ENCODE measurements around the gene SLC13A5. TPM values are rescaled to one million over a fixed set of nuclear protein-coding genes. Genes with fewer than 3 reads are reported as not detected.
"Not testable (repeated sequence)": the region's sequence is repeated elsewhere in the genome, so short reads cannot be mapped to it uniquely, and the experiment has no call there.

The SLC13A5 gene
- total RNA-seq, 1 experiment from 2014 or later = not detected

GRCh38 chr17:6698004-6698403 lies 15.2 kb downstream of the SLC13A5 start:
- Mint-ChIP-seq H3K4me3 (ENCODE audit: unreplicated experiment) (no peak overlapping the region), H3K36me3 (ENCODE audit: insufficient read depth, unreplicated experiment) (peaks cover 6% of the 10 kb centered on the region), H3K9me3 (ENCODE audit: unreplicated experiment) (no peaks in the 10 kb centered on the region), H3K27me3 (ENCODE audit: insufficient read depth, unreplicated experiment) (no peaks in the 10 kb centered on the region), H3K27ac (ENCODE audit: low read depth, unreplicated experiment) (no peak overlapping the region), H3K4me1 (ENCODE audit: insufficient read depth, unreplicated experiment) (no peaks in the 10 kb centered on the region)
- no peak for TF ChIP-seq CTCF (IDR thresholded peaks at IDR 0.05; ENCODE audit: unreplicated experiment)
- no TSS peak for BruUV-seq (replicated peaks)
- intact Hi-C loops (cut with micrococcal nuclease) = no loop called here
- DNase-seq (ENCODE audit: unreplicated experiment) = no peak
- ChIA-PET POLR2A (no interaction called here), CTCF (no interaction called here)

DNA sequence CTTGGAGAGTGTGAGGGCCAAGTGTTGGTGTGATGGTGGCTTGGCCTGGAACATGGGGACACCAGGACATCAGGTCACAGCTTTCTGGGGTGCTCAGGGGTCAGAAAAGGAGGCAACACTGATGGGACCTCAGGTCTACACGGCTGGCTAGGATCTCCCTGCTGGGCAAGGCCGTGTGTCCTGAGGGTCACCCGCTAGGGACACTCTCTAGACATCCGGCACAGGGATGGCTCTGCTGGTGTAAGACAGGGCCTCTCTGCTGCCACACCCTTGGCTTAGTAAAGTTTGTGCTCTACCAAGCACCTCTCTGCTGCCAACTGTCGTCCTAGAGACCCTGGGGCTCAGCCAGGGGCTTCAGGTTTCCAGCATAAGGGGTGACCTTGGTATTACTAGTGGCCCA lies 16.3 kb downstream of the SLC13A5 start:
- no TSS peak for BruUV-seq (replicated peaks)

DNA sequence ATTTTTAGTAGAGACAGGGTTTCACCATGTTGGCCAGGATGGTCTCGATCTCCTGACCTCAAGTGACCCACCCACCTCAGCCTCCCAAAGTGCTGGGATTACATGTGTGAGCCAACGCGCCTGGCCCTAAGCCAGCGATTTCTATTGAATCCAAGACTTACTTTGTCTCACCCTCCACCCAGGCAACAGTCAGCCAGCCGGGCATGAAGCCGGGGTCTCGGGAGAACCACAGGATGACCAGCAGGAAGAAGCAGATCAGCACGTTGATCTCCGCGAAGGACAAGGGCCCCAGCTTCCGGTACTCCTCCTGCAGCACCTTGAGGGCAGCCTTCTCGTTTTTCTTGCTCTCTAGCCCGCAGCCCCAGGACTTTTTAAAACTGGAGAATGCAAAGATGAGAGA lies 17.6 kb downstream of the SLC13A5 start:
- DNase-seq (ENCODE audit: unreplicated experiment) = no peak
- Mint-ChIP-seq H3K36me3 (ENCODE audit: insufficient read depth, unreplicated experiment) (peaks cover 6% of the 10 kb centered on the region), H3K4me1 (ENCODE audit: insufficient read depth, unreplicated experiment) (no peaks in the 10 kb centered on the region), H3K9me3 (ENCODE audit: unreplicated experiment) (no peaks in the 10 kb centered on the region), H3K27me3 (ENCODE audit: insufficient read depth, unreplicated experiment) (no peaks in the 10 kb centered on the region), H3K27ac (ENCODE audit: low read depth, unreplicated experiment) (no peak overlapping the region), H3K4me3 (ENCODE audit: unreplicated experiment) (no peak overlapping the region)
- no peak for TF ChIP-seq CTCF (IDR thresholded peaks at IDR 0.05; ENCODE audit: unreplicated experiment)
- intact Hi-C loops (cut with micrococcal nuclease) = no loop called here
- BruUV-seq (replicated peaks) = no TSS peak
- ChIA-PET POLR2A (no interaction called here), CTCF (no interaction called here)

More for the DNA sequence above, 16.3 kb downstream of the SLC13A5 start:
- no peaks in the 10 kb centered on the region for H3K9me3 Mint-ChIP-seq (ENCODE audit: unreplicated experiment)
- H3K36me3 Mint-ChIP-seq (ENCODE audit: insufficient read depth, unreplicated experiment) = peaks cover 6% of the 10 kb centered on the region
- H3K27ac Mint-ChIP-seq (ENCODE audit: low read depth, unreplicated experiment) = no peak overlapping the region
- H3K27me3 Mint-ChIP-seq (ENCODE audit: insufficient read depth, unreplicated experiment) = no peaks in the 10 kb centered on the region
- intact Hi-C loops (cut with micrococcal nuclease) = no loop called here
- no peaks in the 10 kb centered on the region for H3K4me1 Mint-ChIP-seq (ENCODE audit: insufficient read depth, unreplicated experiment)
- H3K4me3 Mint-ChIP-seq (ENCODE audit: unreplicated experiment) = no peak overlapping the region
- no peak for DNase-seq (ENCODE audit: unreplicated experiment)
- CTCF ChIA-PET = interaction anchor here (1.7 kb wide), 1 partner anchor 9 kb away, joined by 4 read pairs; no protein-coding TSS in a partner anchor
- POLR2A ChIA-PET = no interaction called here
- no peak for TF ChIP-seq CTCF (IDR thresholded peaks at IDR 0.05; ENCODE audit: unreplicated experiment)

GRCh38 chr17:6695051-6695450 lies 18.1 kb downstream of the SLC13A5 start:
- no peak for DNase-seq (ENCODE audit: unreplicated experiment)
- H3K36me3 Mint-ChIP-seq (ENCODE audit: insufficient read depth, unreplicated experiment) = peaks cover 6% of the 10 kb centered on the region
- no peak overlapping the region for H3K4me3 Mint-ChIP-seq (ENCODE audit: unreplicated experiment)
- no peaks in the 10 kb centered on the region for H3K27me3 Mint-ChIP-seq (ENCODE audit: insufficient read depth, unreplicated experiment)
- TF ChIP-seq CTCF (IDR thresholded peaks at IDR 0.05; ENCODE audit: unreplicated experiment) = no peak
- POLR2A ChIA-PET = no interaction called here
- CTCF ChIA-PET = no interaction called here
- no peaks in the 10 kb centered on the region for H3K4me1 Mint-ChIP-seq (ENCODE audit: insufficient read depth, unreplicated experiment)
- H3K27ac Mint-ChIP-seq (ENCODE audit: low read depth, unreplicated experiment) = no peak overlapping the region
- H3K9me3 Mint-ChIP-seq (ENCODE audit: unreplicated experiment) = no peaks in the 10 kb centered on the region
- intact Hi-C loops (cut with micrococcal nuclease) = no loop called here
- BruUV-seq (replicated peaks) = no TSS peak

GRCh38 chr17:6691958-6692357 lies 21.2 kb downstream of the SLC13A5 start:
- DNase-seq (ENCODE audit: unreplicated experiment); intact Hi-C loops (cut with micrococcal nuclease); H3K9me3 Mint-ChIP-seq (ENCODE audit: unreplicated experiment); H3K4me1 Mint-ChIP-seq (ENCODE audit: insufficient read depth, unreplicated experiment); H3K36me3 Mint-ChIP-seq (ENCODE audit: insufficient read depth, unreplicated experiment); CTCF ChIA-PET; H3K27me3 Mint-ChIP-seq (ENCODE audit: insufficient read depth, unreplicated experiment); H3K27ac Mint-ChIP-seq (ENCODE audit: low read depth, unreplicated experiment); BruUV-seq (replicated peaks); H3K4me3 Mint-ChIP-seq (ENCODE audit: unreplicated experiment): not testable (repeated sequence)
- POLR2A ChIA-PET = interaction anchor here (1.2 kb wide), 1 partner anchor 14 kb away, joined by 3 read pairs; no protein-coding TSS in a partner anchor

Data from MCF 10A (cell line).